Endothelial cell of umbilical vein (primary cell): ENCODE data around the gene PRSS33. TPM values are rescaled to one million over a fixed set of nuclear protein-coding genes. Genes with fewer than 3 reads are reported as not detected.

Experiments
- BruUV-seq: library from RNA; stranded (reverse); fragments of 400-500 nt; replicated peaks from 2 replicates; lab custom pipeline; 2021; lab: Mats Ljungman, UMichigan
- CTCF ChIA-PET: fragments of 300-600, 350-600 bp; sonication (Branson Sonifier 250); formaldehyde crosslinking; loops from one replicate; lab custom pipeline; 2021; ENCODE audit warnings: antibody characterized with exemption, inconsistent platforms; lab: Charles Lee
- POLR2A ChIA-PET: fragments of 300-600, 350-600 bp; sonication (Branson Sonifier 250); formaldehyde crosslinking; loops from one replicate; lab custom pipeline; 2021; ENCODE audit warnings: antibody characterized with exemption, inconsistent platforms; lab: Charles Lee
- DNase-seq: peaks from one replicate; pipeline ENCODE4 v3.0.0-alpha.2; 2011; ENCODE audit warnings: low read depth, low spot score
- FAIRE-seq: peaks from 2 replicates; lab custom pipeline; 2011; peaks lifted over from hg19 to GRCh38; lab: Jason Lieb, UNC
- H2AFZ ChIP-seq: 2 replicates; pipeline ENCODE4 v1.6.0; 2012; ENCODE audit warnings: low read depth, low read length, control low read depth, inconsistent platforms
- H3K27ac ChIP-seq: 2 replicates; pipeline ENCODE4 v1.5.1; 2011; ENCODE audit warnings: low read depth, mild to moderate bottlenecking, control low read depth, low read length, moderate library complexity; ENCODE audit not compliant: insufficient read depth
- H3K27me3 ChIP-seq, 2 experiments: 2 replicates each; pipeline versions ENCODE4 v1.6.0 to v1.6.1; 2011; ENCODE audit warnings: low read length in 2 of 2, mixed read lengths in 1 of 2; ENCODE audit not compliant: control insufficient read depth in 2 of 2, insufficient read depth in 2 of 2
- H3K36me3 ChIP-seq, 2 experiments: 2 replicates in 1 of 2; 3 replicates in 1 of 2; pipeline ENCODE4 v1.5.1; 2011; ENCODE audit warnings: low read length in 2 of 2, mild to moderate bottlenecking in 1 of 2, moderate library complexity in 1 of 2; ENCODE audit not compliant: control insufficient read depth in 2 of 2, insufficient read depth in 2 of 2; ENCODE audit errors: extremely low read depth in 1 of 2
- H3K4me1 ChIP-seq: 3 replicates; pipeline ENCODE4 v1.5.1; 2011; ENCODE audit warnings: mild to moderate bottlenecking, low read length; ENCODE audit not compliant: control insufficient read depth, insufficient read depth; ENCODE audit errors: extremely low read depth
- H3K4me2 ChIP-seq: 2 replicates; pipeline ENCODE4 v1.6.1; 2011; ENCODE audit warnings: low read length, control low read depth, mixed read lengths; ENCODE audit not compliant: insufficient read depth
- H3K4me3 ChIP-seq, 3 experiments: fragments of 200-600 bp in 1 of 3; sonication (generic), shearing (Covaris generic) in 1 of 3; replicated peaks in 1 of 3; 2 replicates each; pipeline ENCODE4 v1.5.1; 2011 to 2016; ENCODE audit warnings: control low read depth in 3 of 3, low read length in 3 of 3, mild to moderate bottlenecking in 2 of 3, inconsistent platforms in 1 of 3, low read depth in 1 of 3, moderate library complexity in 1 of 3; ENCODE audit not compliant: insufficient read depth in 1 of 3
- H3K79me2 ChIP-seq: 2 replicates; pipeline ENCODE4 v1.6.0; 2012; ENCODE audit warnings: low read length, inconsistent platforms; ENCODE audit not compliant: control insufficient read depth, insufficient read depth
- H3K9ac ChIP-seq: replicated peaks from 2 replicates; pipeline ENCODE3; 2011; ENCODE audit warnings: low read length, control low read depth; ENCODE audit not compliant: insufficient read depth; ENCODE audit errors: extremely low read depth
- H3K9me1 ChIP-seq: replicated peaks from 3 replicates; pipeline ENCODE4 v1.6.0; 2011; ENCODE audit warnings: mild to moderate bottlenecking, low read length; ENCODE audit not compliant: control insufficient read depth, insufficient read depth; ENCODE audit errors: extremely low read depth
- H3K9me3 ChIP-seq: replicated peaks from 2 replicates; pipeline ENCODE4 v1.5.1; 2012; ENCODE audit warnings: low read length, inconsistent platforms; ENCODE audit not compliant: control insufficient read depth, insufficient read depth
- H4K20me1 ChIP-seq: replicated peaks from 2 replicates; pipeline ENCODE3; 2011; ENCODE audit warnings: mild to moderate bottlenecking, low read length; ENCODE audit not compliant: control insufficient read depth, insufficient read depth; ENCODE audit errors: extremely low read depth
- EZH2 ChIP-seq: IDR thresholded peaks from 2 replicates; pipeline ENCODE4 v1.6.1; 2012; ENCODE audit warnings: borderline replicate concordance, low read depth, mild to moderate bottlenecking, moderate library complexity, low read length, inconsistent platforms; ENCODE audit not compliant: severe bottlenecking
- FOS ChIP-seq: IDR thresholded peaks from 2 replicates; pipeline ENCODE4 v1.6.1; 2011; ENCODE audit warnings: mild to moderate bottlenecking, low read length, moderate library complexity, borderline replicate concordance; ENCODE audit not compliant: insufficient read depth
- GATA2 ChIP-seq: IDR thresholded peaks from 2 replicates; pipeline ENCODE4 v1.7.0; 2011; ENCODE audit warnings: low read depth, mild to moderate bottlenecking, moderate library complexity, mixed read lengths, low read length; ENCODE audit not compliant: insufficient read length, insufficient read depth
- JUN ChIP-seq: IDR thresholded peaks from 2 replicates; pipeline ENCODE4 v1.6.1; 2011; ENCODE audit warnings: borderline replicate concordance, low read depth; ENCODE audit not compliant: insufficient read length, insufficient read depth
- MYC ChIP-seq: IDR thresholded peaks from one replicate; pipeline ENCODE4 v1.6.1; 2011; ENCODE audit warnings: mild to moderate bottlenecking, low read depth, low read length
- POLR2A ChIP-seq: IDR thresholded peaks from 2 replicates; pipeline ENCODE4 v1.6.1; 2012; ENCODE audit warnings: low read depth, mild to moderate bottlenecking, control low read depth, low read length
- POLR2AphosphoS5 ChIP-seq: IDR thresholded peaks from 2 replicates; pipeline ENCODE4 v1.6.1; 2012; ENCODE audit warnings: low read depth, mild to moderate bottlenecking, control low read depth, low read length, moderate library complexity; ENCODE audit not compliant: insufficient read depth
- dilution Hi-C: fragments of 300-500 bp; cut with MboI; formaldehyde crosslinking; loops from one replicate; pipeline ENCODE4 v1.15.0; 2019; ENCODE audit warnings: low sequenced_read_pairs; ENCODE audit not compliant: extremely low pct_ligation_motif_present
- intact Hi-C: fragments of 100-400 bp; cut with micrococcal nuclease; formaldehyde crosslinking; loops from one replicate; pipeline ENCODE4 v1.10.0; 2022
- polyA plus RNA-seq, 4 experiments: library from polyadenylated mRNA; depleted of rRNA in 3 of 4; stranded (reverse) in 3 of 4; unstranded in 1 of 4; fragments of >200 nt; gene quantifications; 2 replicates each; pipeline versions ENCODE4 v1.2.1 to v1.2.3, GENCODE V29; 2011 to 2012; ENCODE audit warnings: missing spikeins in 1 of 4
- total RNA-seq: library from RNA; stranded (reverse); gene quantifications from 2 replicates; pipeline ENCODE4 v1.2.3, GENCODE V29; 2021
- TF ChIP-seq, protein P1 (sequence below), 2 donors: IDR thresholded peaks; 1 replicate in 1 of 2; 2 replicates in 1 of 2; pipeline ENCODE4 v1.5.1; 2011; ENCODE audit warnings: low read length in 2 of 2, mild to moderate bottlenecking in 2 of 2, moderate library complexity in 2 of 2, control low read depth in 1 of 2, inconsistent platforms in 1 of 2, low read depth in 1 of 2; ENCODE audit not compliant: insufficient read depth in 1 of 2; ENCODE audit errors: extremely low read depth in 1 of 2
- TF ChIP-seq, protein P2 (sequence below): IDR thresholded peaks from 2 replicates; pipeline ENCODE4 v1.6.1; 2011; ENCODE audit not compliant: insufficient read depth, insufficient read length

The PRSS33 gene
- total and polyA plus RNA-seq, 2 donors (not counting 3 experiments of a cell fraction or from before 2014, with no cell fraction given), result not detected

DNA sequence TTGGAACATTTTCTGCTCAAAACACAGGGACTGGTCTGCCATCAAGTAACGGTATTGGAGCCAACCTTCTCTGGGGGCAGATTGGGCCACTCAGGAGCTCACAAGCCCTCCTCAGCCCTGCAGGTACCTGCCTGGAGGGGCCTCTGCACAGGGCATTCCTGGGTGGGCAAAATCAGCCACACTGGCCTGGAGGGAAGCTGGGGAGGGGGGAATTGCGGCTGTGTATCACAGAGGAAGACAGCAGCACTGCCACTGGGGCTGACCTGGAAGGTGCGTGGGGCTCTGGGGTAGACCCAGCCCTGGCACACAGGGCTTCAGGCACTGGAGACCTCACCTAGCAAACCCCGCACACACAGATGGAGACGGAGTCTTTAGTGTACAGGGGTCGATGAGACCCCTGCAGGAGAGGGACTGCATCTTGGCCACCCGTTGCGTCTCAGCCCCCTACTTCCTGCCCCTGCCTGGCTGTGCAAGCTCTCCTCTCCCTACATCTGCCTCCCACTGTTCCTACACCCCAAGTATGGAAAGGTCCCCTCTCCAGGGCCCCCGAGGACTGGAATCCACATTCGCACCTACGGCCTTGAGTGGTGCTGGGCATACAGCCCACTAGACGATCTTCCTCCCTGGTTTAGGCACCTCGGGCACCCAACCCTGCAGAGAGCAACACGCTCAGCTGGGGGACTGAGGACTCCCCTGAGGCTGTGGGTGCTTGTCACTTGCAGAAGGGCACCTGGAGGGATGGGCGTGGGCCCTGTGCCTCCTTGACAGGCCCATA, 42.1 kb downstream of the PRSS33 start:
- FAIRE-seq, result no peak
- ChIA-PET POLR2A (no interaction called here), CTCF (interaction anchor here (1.2 kb wide), 1 partner anchor 182 kb away, joined by 4 read pairs; no protein-coding TSS in a partner anchor)
- Histone ChIP-seq H3K9me1 (no peaks in the 10 kb centered on the region), H2AFZ (no peak overlapping the region), H3K79me2 (no peaks in the 10 kb centered on the region), H3K9me3 (no peaks in the 10 kb centered on the region), H3K4me2 (no peak overlapping the region), H3K4me3 (no peak overlapping the region), H4K20me1 (no peaks in the 10 kb centered on the region), H3K27me3 (no peaks in the 10 kb centered on the region), H3K4me1 (no peaks in the 10 kb centered on the region), H3K36me3 (no peaks in the 10 kb centered on the region), H3K9ac (no peak overlapping the region), H3K27ac (no peak overlapping the region)
- no TSS peak for BruUV-seq
- DNase-seq, result no peak
- intact Hi-C loops, result no loop called here
- dilution Hi-C loops, result no loop called here
- TF ChIP-seq POLR2A, result no peak
- no peak for TF ChIP-seq POLR2AphosphoS5
- TF ChIP-seq, protein P1, sequence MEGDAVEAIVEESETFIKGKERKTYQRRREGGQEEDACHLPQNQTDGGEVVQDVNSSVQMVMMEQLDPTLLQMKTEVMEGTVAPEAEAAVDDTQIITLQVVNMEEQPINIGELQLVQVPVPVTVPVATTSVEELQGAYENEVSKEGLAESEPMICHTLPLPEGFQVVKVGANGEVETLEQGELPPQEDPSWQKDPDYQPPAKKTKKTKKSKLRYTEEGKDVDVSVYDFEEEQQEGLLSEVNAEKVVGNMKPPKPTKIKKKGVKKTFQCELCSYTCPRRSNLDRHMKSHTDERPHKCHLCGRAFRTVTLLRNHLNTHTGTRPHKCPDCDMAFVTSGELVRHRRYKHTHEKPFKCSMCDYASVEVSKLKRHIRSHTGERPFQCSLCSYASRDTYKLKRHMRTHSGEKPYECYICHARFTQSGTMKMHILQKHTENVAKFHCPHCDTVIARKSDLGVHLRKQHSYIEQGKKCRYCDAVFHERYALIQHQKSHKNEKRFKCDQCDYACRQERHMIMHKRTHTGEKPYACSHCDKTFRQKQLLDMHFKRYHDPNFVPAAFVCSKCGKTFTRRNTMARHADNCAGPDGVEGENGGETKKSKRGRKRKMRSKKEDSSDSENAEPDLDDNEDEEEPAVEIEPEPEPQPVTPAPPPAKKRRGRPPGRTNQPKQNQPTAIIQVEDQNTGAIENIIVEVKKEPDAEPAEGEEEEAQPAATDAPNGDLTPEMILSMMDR (IDR thresholded peaks at IDR 0.05; ENCODE audit: extremely low read depth in 1 of 2, insufficient read depth in 1 of 2, low read depth in 1 of 2, low read length in 2 of 2), result no peak
- TF ChIP-seq JUN, result no peak
- TF ChIP-seq MYC, result no peak
- TF ChIP-seq, protein P2, sequence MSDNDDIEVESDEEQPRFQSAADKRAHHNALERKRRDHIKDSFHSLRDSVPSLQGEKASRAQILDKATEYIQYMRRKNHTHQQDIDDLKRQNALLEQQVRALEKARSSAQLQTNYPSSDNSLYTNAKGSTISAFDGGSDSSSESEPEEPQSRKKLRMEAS, result no peak
- TF ChIP-seq FOS, result no peak
- no peak for TF ChIP-seq EZH2
- TF ChIP-seq GATA2, result no peak
